ENCODE data around the gene GPR162. TPM values are rescaled to one million over a fixed set of nuclear protein-coding genes. Genes with fewer than 3 reads are reported as not detected.

The GPR162 gene
- total RNA-seq, 1 experiment from 2014 or later = 2.4 TPM

DNA sequence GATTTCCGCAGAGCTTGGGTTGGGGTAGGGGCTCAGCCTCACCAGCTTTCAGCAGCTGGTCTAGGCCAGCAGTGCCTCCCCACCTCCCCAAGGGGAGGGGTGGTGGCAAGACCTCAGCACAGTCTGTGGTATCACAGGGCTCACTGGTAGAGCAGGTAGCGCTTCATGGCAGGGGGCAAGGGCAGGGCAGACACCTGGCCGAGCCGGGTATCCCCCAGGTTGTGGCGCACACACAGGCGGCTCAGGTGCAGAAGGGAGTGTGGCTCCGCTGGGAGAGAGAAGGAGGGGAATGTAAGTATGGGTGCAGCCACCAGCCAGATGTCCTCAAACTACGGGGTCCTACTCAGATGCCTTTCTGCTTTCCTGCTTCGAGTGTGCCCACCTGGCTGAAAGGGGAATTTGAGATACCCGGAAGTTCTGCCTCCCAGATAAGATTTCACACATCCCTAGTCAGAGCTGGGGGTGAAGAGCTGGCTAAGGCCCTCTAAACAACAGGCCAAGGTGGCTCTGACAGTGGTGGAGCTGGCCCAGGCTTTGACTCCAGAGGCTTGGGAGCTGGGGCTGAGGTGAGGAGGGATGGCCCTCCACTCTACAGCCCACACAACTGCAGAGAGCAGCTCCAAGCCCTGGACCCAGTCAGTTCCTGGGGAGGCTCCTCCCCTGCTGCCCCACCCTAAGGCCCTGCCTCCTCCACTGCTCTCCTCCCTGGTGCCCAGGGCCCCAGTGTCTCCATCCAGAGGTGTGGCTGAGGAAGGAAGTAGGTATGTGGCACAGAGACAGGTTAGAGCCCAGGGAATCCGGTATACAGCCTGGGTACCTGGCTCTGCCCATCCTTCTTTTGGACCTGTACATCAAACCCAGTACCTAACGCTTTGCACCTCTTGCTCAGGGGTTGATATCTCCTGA, 49.7 kb downstream of the GPR162 start:
- POLR2A ChIA-PET (ENCODE audit: unreplicated experiment) = interaction anchor here (0.6 to 2.8 kb wide), 4 partner anchors 20 to 1590 kb away, joined by 3 to 20 read pairs (median 10); partner anchors contain the start of genes C12orf57 and RNU7-1
- H3K4me1 ChIP-seq (replicated peaks; ENCODE audit: insufficient read depth) = peaks cover 41% of the 10 kb centered on the region
- intact Hi-C loops (cut with micrococcal nuclease; ENCODE audit: unreplicated experiment) = loop anchor here (1.0 to 5.0 kb wide), 2 partner anchors 75 to 221 kb away; partner anchors contain the start of gene C1R

DNA sequence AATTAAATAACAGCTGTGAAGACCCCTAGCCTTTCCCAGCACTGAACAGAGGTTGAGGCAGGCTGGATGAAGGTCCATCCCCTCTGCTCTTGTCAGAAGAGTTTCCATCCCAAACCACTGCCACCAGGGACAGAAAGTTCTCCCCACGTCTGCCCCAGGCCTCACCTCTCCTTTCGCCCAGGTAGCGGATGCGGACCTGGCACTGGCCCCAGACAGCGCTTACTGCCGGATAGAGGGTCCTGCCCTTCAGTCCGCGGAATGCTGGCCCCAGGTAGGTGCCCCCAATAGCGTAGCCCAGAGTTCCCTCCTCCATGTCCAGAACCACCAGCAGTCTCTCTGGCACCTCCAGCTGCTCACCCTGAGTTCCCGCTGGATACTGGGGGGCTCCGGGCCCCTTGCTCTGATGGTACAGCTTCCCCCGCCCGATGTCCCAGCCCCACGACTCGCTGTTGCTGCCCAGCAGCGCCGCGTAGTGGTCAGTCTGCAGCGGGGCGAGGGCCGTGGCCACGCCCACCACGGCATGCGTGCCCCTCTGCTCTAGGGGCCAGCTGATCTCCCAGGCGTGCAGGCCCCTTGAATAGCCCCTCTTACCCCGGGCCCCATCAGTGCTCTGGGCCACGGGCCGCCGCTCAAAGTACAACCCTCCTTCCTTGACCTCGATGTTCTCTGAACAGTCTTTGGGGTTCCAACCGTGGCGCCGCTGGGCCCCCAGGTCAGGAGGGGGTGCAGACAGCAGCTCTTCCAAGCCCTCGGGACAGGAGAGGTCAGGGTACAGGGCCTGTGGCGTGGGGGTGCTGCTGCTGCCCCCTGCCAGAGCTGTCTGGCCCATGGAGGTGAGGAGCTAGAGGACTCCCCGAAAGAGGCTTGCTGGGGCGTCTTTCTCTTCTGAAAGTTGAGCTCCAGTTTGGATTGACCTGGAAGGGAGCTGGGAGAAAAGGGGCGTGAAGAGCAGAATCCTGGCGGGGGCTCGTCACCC, 50.7 kb downstream of the GPR162 start:
- DNase-seq = peak; percentile 69 to 94
- no peaks in the 10 kb centered on the region for H3K9me2 ChIP-seq (ENCODE audit: insufficient read depth)
- TF ChIP-seq CTCF (conservative IDR thresholded peaks at IDR 0.05) (peak; percentile 95), EZH2 (IDR thresholded peaks at IDR 0.05; ENCODE audit: low read depth) (no peak)
- H3K27ac ChIP-seq = peak overlapping the region; percentile 14; the same call in 1 of the 2 replicates
- H2AFZ ChIP-seq = peak overlapping the region; percentile 84
- H3K4me2 ChIP-seq = peak overlapping the region; percentile 96
- no peaks in the 10 kb centered on the region for H3K9me3 ChIP-seq (ENCODE audit: insufficient read depth, low read depth)
- ChIA-PET POLR2A (ENCODE audit: unreplicated experiment) (interaction anchor here (0.5 to 2.8 kb wide), 19 partner anchors 8 to 1589 kb away, joined by 3 to 20 read pairs (median 5); partner anchors contain the start of genes C12orf57, CDCA3, COPS7A and LRRC23), CTCF (interaction anchor here (0.5 to 2.6 kb wide), 17 partner anchors 17 to 259 kb away, joined by 3 to 28 read pairs (median 4); partner anchors contain the start of genes CDCA3, LRRC23 and USP5)
- intact Hi-C loops (cut with micrococcal nuclease; ENCODE audit: unreplicated experiment) = loop anchor here (1.0 to 5.0 kb wide), 8 partner anchors 19 to 258 kb away; partner anchors contain the start of genes C1R, CDCA3, CLSTN3 and ENO2
- H3K27me3 ChIP-seq (ENCODE audit: insufficient read depth, low read depth) = no peaks in the 10 kb centered on the region
- peaks cover 63% of the 10 kb centered on the region for H3F3A ChIP-seq (ENCODE audit: insufficient read depth, low read depth)
- peaks cover 36% of the 10 kb centered on the region for H3K4me1 ChIP-seq (replicated peaks; ENCODE audit: insufficient read depth)
- peaks cover 12% of the 10 kb centered on the region; the same call in 1 of the 2 replicates for H3K36me3 ChIP-seq (ENCODE audit: low read depth)
- peak overlapping the region; percentile 84 for H3K4me3 ChIP-seq
- H3K79me2 ChIP-seq (ENCODE audit: low read depth) = peaks cover 39% of the 10 kb centered on the region
- H4K20me1 ChIP-seq (ENCODE audit: insufficient read depth) = peaks cover 41% of the 10 kb centered on the region
- TSS peak; percentile 56 for BruUV-seq (replicated peaks)

More for the DNA sequence above, 49.7 kb downstream of the GPR162 start:
- TF ChIP-seq EZH2 (IDR thresholded peaks at IDR 0.05; ENCODE audit: low read depth) (no peak), CTCF (conservative IDR thresholded peaks at IDR 0.05) (no peak)
- peak overlapping the region; percentile 84 for H3K4me3 ChIP-seq
- peak overlapping the region; percentile 96 for H3K4me2 ChIP-seq
- CTCF ChIA-PET = interaction anchor here (0.9 to 2.6 kb wide), 3 partner anchors 54 to 237 kb away, joined by 3 to 11 read pairs (median 4); no protein-coding TSS in a partner anchor
- H2AFZ ChIP-seq = no peak overlapping the region
- H4K20me1 ChIP-seq (ENCODE audit: insufficient read depth) = peaks cover 41% of the 10 kb centered on the region
- H3K79me2 ChIP-seq (ENCODE audit: low read depth) = peaks cover 39% of the 10 kb centered on the region
- no TSS peak for BruUV-seq (replicated peaks)
- peaks cover 12% of the 10 kb centered on the region; the same call in 1 of the 2 replicates for H3K36me3 ChIP-seq (ENCODE audit: low read depth)
- H3K27me3 ChIP-seq (ENCODE audit: insufficient read depth, low read depth) = no peaks in the 10 kb centered on the region
- H3F3A ChIP-seq (ENCODE audit: insufficient read depth, low read depth) = peaks cover 71% of the 10 kb centered on the region
- no peaks in the 10 kb centered on the region for H3K9me3 ChIP-seq (ENCODE audit: insufficient read depth, low read depth)
- no peak overlapping the region for H3K27ac ChIP-seq
- DNase-seq = peak; percentile 79 to 82
- no peaks in the 10 kb centered on the region for H3K9me2 ChIP-seq (ENCODE audit: insufficient read depth)

Data from PC-9 (cell line).